C4-2B (cell line): ENCODE measurements around the gene TNFRSF8.

Experiments
- CTCF ChIP-seq: fragments of 450-650 bp; conservative IDR thresholded peaks from 2 replicates; pipeline ENCODE4 v1.5.1; 2017; ENCODE audit warnings: mild to moderate bottlenecking
- ZFX ChIP-seq: fragments of 450-650 bp; IDR thresholded peaks from 2 replicates; pipeline ENCODE4 v1.6.1; 2017

GRCh38 chr1:12107718-12108117 lies 44.6 kb downstream of the TNFRSF8 start:
- TF ChIP-seq CTCF, result no peak
- no peak for TF ChIP-seq ZFX
